Heart left ventricle (tissue), 13 donors: ENCODE data around the gene INSR.

ENCODE experiments used
- POLR2A ChIP-seq, 2 donors: fragments of 450-650 bp; IDR thresholded peaks; one replicate each; pipeline ENCODE4 v1.6.1; 2017; ENCODE audit warnings: antibody characterized with exemption in 2 of 2, mild to moderate bottlenecking in 2 of 2, moderate library complexity in 2 of 2
- TF ChIP-seq, protein P1 (sequence below), 12 donors: fragments of 200-600 bp; sonication (generic) in 4 of 12; IDR thresholded peaks; one replicate each; pipeline versions ENCODE4 v1.5.0 to v1.8.0; 2018 to 2022; ENCODE audit warnings: antibody characterized with exemption in 12 of 12, mild to moderate bottlenecking in 5 of 12
- donor health status: ischemic (EF 13 %, LVEDD 7.1; RV severe dilation, severe dysfunction).
- donor health status: DM: no; HTN: yes; CAD: no.
- donor health status: DM: no; HTN: no; CAD: no.
- donor health status: ischemic (EF 25% LVEDD 6.9; RV normal size, moderate dysfunction).
- donor health status: ischemic (EF 25% LVEDD 5.7; RV mildly dilated, moderate dysfunction).
- donor health status: ischemic (EF 35%, LVEDD 5.7; RV mildly dilated, moderate dysfunction).
- donor health status: nonischemic (EF 11% LVEDD 7.7; RV severe dilation, severe dysfunction).
- donor health status: DM: yes; HTN: yes; CAD: no.
- donor health status: PGD.
- donor health status: ischemic (EF 29% LVEDD 5.4; RV normal size, mild dysfunction).
- donor health status: nonischemic (EF 23%, LVEDD 6.1; RV moderate dilation, normal function).

DNA sequence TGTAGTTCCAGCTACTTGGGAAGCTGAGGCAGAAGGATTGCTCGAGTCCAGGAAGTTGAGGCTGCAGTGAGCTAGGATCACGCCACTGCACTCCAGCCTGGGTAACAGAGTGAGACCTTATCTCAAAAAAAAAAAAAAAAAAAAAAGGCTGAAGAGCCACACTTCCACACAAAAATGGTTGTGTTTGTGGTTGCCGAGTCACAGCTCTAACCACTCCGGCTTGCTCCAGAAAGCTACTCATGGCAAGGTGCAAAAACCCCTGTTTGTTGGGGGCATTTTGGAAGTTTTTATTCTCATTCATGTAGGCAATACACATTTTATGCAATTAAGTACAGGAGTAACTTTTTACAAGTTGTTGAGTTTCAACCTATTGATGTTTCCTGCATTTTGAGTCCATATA lies 93.5 kb downstream of the INSR start:
- TF ChIP-seq, protein P1, sequence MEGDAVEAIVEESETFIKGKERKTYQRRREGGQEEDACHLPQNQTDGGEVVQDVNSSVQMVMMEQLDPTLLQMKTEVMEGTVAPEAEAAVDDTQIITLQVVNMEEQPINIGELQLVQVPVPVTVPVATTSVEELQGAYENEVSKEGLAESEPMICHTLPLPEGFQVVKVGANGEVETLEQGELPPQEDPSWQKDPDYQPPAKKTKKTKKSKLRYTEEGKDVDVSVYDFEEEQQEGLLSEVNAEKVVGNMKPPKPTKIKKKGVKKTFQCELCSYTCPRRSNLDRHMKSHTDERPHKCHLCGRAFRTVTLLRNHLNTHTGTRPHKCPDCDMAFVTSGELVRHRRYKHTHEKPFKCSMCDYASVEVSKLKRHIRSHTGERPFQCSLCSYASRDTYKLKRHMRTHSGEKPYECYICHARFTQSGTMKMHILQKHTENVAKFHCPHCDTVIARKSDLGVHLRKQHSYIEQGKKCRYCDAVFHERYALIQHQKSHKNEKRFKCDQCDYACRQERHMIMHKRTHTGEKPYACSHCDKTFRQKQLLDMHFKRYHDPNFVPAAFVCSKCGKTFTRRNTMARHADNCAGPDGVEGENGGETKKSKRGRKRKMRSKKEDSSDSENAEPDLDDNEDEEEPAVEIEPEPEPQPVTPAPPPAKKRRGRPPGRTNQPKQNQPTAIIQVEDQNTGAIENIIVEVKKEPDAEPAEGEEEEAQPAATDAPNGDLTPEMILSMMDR (IDR thresholded peaks at IDR 0.05) = no peak
- TF ChIP-seq POLR2A (IDR thresholded peaks at IDR 0.05) = no peak
